Activated CD4-positive, alpha-beta T cell treated with anti-CD3 and anti-CD28 coated beads, Interleukin-10, Interleukin-2, amounts not matched to agents 100 ng/mL and 50 ng/mL, durations not matched to agents 16 hours and 8 hours (primary cell): ENCODE results near the gene CNNM3.
"Not testable (repeated sequence)": the region's sequence is repeated elsewhere in the genome, so short reads cannot be mapped to it uniquely, and the experiment has no call there.

Experiments
- DNase-seq: peaks from one replicate; pipeline ENCODE4 v3.0.0-alpha.2; 2020

Gene CNNM3

DNA sequence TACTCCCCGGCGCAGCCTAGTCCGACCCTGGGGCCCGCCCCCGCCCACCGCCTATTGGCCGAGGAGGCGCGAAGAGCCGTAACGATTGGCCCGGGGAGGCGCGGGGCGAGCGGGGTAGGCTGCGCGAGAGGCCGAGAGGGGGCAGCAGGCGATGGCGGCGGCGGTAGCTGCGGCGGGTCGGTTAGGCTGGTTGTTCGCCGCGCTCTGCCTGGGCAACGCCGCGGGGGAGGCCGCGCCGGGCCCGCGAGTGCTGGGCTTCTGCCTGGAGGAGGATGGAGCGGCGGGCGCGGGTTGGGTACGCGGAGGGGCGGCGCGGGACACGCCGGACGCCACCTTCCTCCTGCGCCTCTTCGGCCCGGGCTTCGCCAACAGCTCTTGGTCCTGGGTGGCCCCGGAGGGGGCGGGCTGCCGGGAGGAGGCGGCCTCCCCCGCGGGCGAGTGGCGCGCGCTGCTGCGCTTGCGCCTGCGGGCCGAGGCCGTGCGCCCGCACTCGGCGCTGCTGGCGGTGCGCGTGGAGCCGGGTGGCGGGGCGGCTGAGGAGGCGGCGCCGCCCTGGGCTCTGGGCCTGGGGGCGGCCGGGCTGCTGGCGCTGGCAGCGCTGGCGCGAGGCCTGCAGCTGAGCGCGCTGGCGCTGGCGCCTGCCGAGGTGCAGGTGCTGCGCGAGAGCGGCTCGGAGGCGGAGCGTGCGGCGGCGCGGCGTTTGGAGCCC lies at the start of gene CNNM3:
CNNM3 (plus strand) TSS at position 142 of the 709 bp plus-strand sequence; CDS start at position 152, 10 bp downstream.
- DNase-seq: peak; percentile 98

DNA sequence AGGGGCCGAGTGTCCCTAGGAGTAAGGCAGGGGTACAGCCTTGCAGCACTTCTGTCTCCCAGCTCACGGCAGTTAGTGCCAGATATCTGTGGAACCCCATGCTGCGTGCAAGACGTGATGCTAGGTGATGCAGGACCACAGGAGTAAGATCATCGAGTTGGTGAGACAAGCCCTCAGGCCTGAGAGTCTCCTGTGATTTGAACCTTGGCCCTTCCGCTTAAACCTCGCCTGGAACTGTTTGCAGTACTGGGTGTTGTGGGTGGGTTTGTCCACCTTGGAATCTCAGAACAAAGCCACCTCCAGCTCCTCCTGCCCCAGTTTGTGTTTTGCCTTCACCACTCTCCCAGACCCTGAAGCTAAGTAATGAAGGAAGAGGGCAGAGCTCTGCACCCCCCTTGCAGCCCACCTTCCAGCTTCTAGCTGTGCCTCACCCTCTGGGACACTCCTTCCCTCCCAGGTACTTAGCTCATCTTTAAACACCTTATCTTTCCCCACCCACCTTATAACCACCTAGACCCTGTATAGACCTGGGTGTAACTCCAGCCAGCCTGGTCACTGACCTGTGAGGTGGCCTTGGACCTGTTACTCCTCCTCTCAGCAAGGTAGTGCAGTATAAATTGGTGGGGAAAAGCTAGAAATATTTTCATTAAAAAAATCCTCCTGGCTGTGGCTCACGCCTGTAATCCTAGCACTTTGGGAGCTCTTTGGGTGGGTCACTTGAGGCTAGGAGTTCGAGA lies 48.8 kb upstream of the CNNM3 start:
- no peak for DNase-seq

DNA sequence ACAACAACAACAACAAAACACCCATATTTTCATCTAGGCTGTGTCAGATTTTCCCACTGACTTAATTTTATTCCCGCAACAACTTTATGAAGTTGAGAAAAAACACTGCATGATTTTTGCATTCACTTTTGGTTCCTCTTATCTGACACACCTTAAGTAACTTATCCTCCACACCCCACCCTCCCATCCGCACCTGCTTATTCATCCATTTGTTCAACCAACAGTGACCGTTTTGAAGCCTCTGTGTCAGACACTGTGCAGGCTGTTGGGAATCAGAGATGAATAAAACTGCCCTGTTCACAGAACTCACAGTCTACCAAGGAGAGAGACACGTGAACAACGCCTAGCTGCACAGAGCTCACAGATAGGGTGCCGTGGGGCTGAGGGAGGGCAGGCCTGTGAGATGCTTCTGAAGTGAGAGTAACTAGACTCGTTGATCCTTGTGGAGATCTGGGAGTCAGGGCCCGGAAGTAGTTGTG lies 47.9 kb upstream of the CNNM3 start:
- DNase-seq: no peak

DNA sequence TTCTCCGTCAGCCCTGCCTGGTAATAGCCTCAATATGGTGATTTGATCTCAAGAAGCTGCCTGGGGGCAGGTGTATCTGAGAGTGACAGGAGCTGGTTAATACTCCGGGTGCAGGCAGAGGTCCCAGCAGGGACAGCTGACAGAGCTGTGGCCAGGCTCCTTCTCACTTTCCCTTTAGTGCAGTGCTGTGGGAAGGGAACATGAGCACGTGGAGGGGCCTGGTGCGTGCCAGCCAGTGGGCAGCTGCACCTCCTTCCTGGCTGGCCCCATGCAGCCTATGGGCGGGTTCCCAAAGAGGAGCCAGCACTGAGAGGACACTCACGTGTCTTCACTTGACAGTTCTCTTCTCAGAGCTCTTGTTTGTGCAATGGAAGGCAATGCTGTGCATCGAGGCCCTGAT lies 46.3 kb upstream of the CNNM3 start:
- DNase-seq: no peak

DNA sequence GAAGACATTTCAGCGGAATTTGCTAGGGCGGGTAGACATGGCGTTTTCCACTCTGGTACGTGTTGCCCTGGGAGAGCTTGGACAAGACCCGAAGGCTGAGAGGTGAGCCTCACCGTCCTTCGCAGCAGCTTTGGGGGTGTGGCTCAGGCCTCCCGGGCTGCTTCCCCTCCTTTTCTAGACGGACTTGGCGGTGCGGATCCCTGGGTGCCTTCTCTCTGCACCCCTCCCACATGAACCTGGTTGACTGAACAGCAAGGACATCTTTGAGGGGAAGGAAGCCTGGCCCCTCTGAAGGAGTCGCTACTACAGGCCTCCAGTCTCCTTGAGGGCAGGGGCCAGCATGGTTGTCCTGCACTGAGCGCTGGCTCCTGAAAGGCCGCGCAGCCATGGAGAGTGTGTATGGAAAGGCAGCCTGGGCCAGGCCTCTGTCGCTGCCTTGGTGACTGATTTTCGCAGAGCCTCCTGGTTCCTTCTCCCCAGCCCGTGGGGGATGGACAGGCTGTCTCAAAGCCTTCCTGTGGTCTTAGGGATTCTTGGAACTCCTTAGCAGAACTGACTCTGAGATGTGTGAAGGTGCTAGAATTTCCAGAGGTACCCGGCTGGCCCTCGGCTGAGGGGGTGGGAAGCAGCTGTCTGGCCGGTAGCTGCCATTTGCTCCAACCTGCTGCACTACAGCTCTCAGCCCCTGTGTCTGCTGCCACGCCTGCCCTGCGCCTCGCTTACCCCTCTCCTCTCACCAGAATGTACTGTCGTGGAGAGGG lies 45.4 kb upstream of the CNNM3 start:
- no peak for DNase-seq

DNA sequence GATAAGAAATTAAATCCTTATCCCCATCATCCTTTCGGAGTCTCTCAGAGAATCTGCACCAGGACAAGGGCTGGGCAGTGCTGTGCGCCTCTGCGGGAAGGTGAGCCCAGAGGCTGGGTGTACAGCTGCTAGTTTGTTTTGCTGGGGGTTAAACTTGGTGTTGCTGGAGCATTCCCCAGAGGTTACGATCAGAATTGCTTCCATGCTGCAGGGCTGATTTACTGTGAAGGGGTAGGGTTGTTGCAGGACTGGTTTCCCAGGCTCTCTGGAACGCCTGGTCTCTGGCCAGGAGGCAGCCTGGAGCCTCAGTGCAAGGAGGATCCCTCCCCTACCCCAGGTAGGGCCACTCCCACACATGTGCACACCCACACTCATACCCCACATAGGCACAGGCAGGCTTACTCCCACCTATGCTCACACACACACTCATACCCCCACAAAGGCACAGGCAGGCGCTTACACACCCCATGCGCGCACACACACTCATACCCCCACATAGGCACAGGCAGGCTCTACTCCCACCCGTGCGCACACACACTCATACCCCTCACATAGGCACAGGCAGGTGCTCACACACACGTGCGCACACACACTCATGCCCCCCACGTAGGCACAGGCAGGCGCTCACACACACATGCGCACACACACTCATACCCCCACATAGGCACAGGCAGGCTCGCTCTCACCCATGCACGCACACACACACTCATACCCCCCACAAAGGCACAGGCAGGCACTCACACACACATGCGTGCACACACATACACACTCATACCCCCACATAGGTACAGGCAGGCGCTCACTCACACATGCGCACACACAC lies 44.1 kb upstream of the CNNM3 start:
- no peak for DNase-seq

DNA sequence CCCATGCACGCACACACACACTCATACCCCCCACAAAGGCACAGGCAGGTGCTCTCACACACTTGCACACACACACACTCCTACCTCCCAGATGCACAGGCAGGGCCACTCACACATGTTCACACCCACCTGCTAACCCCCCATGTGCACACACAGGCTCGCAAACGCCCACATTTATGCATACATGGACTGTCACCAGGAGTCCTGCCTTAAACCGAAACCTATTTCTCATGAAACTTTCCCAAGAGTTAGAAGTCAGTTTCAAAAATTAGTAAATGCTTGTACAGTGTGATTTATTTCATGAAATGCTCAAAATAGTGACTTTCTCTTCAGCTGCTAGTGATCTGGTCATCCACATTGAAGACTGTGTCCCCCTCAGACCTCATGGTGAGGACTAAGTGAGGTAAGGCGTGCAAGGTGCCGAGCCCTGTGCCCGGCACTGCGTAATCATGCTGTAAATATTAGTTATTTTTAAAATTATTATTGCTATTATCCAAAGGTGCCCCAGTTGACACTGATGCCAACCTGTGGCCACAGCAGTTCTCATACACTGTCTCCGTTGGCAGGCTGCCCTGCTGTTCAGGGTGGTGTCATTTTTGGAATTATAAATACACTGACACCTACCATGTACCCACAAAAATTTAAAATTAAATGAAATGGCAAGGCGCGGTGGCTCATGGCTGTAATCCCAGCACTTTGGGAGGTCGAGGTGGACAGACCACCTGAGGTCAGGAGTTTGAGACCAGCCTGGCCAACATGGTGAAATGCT lies 43.0 kb upstream of the CNNM3 start:
- DNase-seq: peak; percentile 41

DNA sequence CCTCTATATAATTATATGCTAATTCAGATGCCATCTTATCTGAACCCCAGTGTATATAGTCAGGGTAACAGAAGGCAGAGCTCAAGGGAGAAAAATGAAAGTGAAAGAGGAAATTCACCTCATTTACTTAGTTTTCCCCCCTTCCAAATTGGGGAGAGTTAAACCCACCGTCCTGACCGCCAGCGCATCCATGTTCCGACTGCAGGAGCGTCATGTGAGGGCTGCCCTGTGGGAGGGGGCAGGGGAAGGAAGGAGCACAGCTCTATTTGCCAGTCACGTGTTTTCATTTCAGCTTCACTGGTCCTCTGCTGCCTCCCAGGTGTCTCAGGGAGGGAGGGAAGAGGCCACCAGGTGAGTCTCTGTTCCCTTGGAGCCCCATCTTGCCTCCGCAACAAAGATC lies 42.1 kb upstream of the CNNM3 start:
- DNase-seq: peak; percentile 49

DNA sequence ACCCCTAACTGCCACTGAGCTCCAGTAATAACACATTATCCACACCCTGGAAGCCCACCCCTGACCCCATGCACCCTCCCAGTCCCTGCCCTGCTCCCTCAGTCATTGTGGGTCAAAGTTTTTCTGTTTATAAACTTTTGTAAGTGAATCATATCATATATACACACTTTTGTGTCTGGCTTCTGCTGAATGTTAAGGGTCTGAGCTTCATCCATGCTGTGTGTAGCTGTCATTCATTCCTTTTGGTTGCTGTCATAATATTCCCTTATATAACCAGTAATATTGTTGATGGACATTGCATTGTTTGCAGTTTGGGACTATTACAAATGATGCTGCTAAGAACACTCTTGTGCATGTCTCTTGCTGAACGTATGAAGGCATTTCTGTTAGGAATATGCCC lies 40.9 kb upstream of the CNNM3 start:
- no peak for DNase-seq

DNA sequence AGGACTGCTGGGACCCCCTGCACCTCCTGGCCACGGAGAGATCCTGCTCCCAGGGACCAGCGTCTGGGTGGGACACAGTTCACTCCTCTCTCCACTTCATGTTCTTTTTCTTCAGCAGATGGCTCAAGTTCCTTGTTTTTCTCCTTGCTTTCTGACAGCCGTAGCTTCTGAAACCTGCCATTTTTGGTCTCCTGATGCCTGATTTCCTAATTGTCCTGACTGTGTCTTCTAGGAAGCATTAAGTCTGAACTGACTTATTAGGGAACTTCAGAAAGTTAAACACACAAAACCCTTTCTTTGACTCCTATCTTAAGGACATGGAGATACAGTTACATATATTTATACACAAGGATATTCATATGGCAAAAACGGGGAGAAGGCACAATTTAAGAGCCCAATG lies 32.7 kb upstream of the CNNM3 start:
- DNase-seq: no peak

DNA sequence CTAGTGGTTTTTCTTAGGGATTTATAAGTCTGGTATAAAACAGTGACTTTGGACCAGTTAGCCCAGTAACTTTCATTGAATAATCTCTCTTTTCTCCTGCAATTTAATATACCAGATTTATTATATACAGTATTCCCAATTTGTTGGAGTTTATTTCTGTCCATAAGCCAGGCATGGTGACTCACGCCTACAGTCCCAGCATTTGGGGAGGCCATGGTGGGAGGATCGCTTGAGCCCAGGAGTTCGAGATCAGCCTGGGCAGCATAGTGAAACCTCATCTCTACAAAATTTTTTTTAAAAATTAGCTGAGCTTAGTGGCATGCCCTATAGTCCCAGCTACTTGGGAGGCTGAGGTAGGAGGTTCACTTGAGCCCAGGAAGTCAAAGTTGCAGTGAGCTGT lies 28.7 kb upstream of the CNNM3 start:
- DNase-seq: no peak

DNA sequence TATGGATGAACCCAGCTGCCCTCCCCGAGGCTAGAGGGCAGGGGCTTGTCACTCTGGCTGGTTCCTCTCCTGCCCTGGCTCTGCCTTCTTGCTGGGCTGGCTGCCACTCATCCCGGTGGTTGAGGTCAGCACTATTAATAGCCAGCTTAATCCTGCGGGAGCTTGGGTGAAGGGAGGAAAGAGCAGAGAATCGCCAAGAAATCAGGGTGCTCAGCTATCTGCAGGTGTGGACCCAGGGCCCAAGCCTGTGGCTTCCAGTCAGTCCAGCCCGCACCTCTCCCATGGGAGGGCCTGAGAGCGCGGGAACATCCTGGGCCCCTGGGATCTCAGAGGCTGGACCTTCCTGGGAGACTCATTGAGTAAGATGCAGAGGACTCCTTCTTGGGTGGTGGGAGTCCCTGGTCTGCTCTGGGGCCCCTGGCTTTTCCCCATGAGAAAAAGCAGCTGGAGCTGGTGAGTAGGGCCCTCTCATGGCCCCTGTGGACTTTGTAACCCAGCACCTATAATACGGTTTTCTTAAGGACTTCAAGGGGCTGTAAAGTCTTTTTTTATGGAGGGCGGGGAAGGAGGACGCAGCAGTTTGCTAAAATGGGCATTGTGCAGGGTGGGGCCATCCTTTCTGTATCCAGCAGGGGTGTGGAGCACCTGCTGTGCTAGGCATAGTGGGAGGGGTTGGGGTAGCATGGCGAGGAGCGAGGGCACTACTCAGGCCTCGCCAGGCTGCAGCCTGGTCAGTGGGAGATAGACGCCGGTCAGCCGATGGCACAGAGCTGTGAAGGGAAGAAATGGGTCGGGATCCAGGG lies 27.4 kb upstream of the CNNM3 start:
- DNase-seq: no peak

DNA sequence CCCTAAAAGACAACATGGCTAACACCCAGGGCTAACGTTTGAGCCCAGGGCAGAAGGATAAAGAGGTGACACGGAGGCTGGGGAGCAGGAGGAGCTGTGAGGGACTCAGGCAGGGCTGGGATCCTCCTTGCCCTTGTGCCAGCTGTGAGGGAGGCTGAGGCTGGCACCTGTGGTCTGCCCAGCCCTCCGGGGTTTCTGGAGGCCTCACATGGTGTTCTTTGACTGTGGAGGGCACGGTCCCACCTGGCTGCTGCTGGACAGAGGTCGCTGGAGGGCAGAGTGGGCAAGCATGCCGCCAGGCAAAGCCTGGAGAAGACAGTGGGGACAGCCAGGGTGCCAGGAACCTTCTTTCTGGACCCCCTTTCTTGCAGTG lies 26.8 kb upstream of the CNNM3 start:
- DNase-seq: no peak

DNA sequence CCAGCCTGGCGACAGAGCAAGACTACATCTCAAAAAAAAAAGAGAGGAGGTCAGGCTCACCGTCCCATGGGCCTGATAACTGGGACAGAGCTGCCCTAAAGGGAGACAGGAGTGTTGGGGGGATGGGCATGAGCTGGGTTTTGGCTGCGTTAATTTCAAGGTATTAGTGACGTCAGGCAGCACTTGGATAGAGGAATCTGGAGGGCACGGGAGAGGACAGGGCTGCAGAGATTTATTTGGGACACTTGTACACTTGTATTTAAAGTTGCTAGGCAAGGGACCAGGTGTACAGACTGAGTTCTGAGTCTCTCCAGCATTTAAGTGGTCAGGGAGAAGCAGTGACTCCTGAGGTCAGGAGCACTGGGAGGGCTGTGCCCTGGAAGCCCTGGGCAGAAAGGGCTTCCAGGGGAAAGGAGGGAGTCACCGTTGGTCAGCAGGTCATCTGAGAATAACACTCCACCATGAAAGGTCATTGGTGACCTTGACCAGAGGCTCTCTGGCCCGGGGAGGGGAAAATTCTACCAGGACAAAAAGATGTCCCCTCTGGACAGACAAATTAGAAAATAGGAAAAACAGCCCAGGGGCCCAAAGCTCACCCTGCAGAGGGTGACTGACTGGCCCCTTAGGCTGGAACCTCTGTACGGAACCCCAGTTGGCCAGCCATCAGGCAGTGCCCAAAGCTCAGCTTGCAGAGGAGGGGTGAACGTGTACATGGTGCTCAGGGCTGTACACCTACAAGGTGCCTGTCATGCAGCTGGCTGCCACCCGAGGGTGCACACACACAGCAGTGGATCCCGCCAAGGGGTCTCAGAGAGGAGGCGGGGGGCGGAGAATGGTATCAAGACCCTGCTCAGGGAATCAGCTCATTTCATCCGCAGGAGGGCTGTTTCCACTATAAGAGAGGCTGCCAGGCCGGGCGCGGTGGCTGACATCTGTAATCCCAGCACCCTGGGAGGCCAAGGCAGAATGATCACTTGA lies 23.0 kb upstream of the CNNM3 start:
- DNase-seq: no peak

DNA sequence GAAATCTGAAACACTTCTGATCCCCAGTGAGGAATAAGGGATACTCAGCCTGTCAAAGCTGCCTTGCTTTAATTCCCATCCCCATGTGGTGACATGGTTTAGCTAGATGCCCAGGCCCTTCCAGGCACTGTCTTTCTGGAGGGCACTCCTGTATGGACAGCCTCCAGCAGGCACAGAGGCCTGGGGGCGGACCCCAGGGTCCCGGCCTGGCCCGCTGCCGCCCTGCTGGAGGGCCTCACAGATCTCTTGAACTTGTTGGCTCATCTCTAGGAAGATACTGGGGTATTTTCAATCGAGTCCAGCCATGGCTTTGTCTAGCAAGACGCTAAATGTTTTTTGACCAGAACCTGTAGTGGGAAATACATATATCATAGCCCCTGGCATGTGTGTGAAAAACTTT lies 21.0 kb upstream of the CNNM3 start:
- no peak for DNase-seq

DNA sequence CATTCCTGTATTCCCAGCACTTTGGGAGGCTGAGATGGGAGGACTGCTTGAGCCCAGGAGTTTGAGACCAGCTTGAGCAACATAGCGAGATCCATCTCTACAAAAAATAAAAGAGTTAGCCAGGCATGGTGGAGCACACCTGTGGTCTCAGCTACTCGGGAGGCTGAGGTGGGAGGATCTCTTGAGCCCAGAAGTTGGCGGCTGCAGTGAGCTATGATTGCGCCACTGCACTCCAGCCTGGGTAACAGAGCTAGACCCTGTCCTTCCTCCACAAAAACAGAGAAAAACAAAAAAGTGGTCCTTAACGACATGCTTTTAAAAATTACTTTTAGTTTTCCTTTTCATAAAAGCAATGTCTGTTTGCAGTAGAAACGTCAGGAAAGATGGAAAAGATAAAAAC lies 19.6 kb upstream of the CNNM3 start:
- DNase-seq: not testable (repeated sequence)

DNA sequence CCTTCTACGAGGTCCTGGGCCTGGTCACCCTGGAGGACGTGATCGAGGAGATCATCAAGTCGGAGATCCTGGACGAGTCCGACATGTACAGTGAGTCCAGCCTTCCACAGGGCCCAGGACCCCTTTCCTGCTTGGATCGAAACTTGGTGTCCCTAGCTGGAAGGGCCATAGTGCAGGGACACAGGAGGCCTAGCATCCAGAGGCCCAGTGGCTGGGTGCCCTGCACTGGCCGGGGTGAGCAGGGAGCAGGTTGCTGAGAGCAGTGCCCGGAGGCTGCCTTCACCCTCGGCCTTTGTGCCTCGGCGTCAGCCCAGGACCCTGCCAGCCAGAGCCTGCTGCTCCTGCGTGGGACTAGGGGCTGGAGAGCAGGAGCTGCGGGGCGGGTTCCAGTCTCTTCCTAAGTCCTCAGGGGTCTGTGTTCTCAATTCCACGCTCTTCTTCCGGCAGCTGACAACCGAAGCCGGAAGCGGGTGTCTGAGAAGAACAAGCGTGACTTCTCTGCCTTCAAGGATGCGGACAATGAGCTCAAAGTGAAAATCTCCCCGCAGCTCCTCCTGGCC lies 18.9 kb upstream of the CNNM3 start:
- DNase-seq: no peak

DNA sequence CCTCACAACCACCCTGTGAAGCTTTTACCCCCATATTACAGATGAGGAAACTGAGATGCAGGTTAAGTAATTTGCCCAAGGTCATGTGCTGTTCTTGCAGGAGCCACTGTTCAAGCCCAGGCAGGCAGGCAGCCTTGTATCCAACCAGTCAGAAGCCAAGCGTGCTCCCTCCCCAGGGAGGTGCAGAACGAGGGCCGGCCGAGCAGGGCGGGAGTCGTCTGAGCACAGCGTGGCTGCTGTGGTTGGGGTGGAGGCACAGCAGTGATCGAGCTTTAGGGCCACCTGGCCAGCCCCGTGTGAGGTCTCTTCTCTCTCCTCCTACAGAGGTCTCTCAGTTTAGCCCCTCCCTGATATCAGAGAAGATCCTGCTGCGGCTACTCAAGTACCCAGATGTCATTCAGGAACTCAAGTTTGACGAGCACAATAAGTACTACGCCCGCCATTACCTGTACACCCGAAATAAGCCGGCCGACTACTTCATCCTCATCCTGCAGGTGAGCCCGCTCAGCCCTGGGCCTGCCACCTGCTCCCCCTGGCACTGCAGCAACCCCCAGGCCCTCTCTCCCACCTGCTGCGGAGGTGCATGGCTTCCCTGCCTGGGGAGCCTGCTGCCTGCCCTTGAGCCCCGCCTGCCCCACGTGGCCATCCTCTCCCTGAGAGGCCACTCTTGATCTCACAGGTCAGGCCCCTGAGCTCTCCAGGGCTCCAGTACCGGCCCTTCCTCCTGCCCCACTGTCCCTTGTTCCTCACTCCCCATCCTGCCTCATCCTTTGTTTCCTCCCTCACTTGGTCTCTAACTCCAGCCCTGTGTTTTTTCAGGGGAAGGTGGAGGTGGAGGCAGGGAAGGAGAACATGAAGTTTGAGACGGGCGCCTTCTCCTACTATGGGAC lies 17.1 kb upstream of the CNNM3 start:
- DNase-seq: no peak

DNA sequence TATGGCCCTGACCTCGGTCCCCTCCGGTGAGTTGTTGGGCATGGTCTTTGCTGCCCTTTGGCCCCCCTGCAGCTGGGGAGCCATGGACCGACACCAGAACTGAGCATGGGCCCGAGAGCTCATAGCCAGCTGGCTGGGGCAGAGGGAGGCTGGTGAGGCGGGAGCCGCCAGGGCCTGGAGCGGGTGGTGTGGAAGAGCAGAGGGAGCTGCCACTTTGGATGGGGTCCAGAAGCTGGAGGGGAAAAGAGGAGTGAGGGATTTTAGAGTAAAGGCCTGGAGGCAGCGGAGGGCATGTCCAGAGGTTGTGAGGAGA lies 16.5 kb upstream of the CNNM3 start:
- DNase-seq: no peak
